ENCODE measurements around the gene DNAAF9. TPM values are rescaled to one million over a fixed set of nuclear protein-coding genes. Genes with fewer than 3 reads are reported as not detected.
"Not testable (repeated sequence)": the region's sequence is repeated elsewhere in the genome, so short reads cannot be mapped to it uniquely, and the experiment has no call there.

DNAAF9 gene
- total RNA-seq (2014; rRNA removed; shearing (Covaris generic)): 2.5 and 3.5 TPM in 2 replicates

DNA sequence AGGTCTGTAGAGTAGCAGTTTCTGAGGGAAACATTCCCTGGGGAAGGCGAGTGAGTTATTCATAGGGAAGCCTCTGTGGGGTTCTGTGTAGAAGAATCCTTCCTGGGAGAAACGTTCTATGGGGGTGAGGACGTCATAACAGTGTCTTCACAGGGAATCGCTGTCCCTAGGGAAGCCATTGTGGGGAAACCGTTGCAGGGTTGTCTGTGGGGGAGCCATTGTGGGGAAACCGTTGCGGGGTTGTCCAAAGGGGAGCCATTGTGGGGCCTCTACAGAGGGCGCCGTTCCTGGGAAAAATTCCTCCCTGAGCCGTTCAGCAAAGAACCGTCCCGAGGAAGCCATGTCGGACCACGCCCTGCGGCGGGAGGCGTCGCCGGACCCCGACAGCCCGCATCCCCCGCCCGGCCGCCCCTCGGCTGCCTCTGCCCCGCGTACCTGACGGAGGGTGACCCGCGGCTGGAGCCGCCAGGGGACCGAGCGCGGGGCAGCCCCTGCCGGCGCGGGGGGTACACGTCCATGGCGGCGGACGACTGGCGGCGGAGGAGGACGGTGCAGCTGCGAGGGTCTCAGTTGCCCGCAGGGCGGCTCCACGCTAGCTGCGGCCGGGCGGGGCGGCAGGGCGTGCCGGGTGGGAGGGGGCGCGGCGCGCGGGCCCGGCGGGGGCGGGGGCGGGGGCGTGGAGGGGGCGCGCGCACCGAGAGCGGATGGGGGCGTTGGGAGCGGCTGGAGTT is at the start of gene DNAAF9:
Gene DNAAF9 (minus strand): TSS at position 630 of the 731 bp plus-strand sequence. CDS start 112 bp downstream, at position 518.
- DNase-seq (ENCODE audit: low read depth): peak; percentile 67

DNA sequence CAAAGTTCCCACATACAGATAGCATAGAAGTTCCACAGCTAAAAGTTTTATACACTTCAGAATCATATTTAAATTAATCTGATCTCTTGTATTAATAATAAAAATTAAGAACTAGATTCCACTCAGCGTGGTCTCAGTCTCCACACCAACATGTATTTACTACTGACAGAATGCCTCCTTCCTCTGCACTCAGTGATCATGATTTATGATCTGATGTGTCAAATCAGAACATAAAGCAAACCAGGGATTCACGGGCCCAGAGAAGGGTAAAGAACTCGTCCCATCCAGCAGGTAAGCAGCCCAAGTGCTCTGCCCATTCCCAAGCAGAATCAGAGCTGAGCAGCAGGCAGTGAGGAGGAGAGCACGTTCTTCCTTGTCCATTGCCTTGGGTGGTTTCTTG is 49.2 kb upstream of the DNAAF9 start:
- no peak for DNase-seq (ENCODE audit: low read depth)

- no peak for DNase-seq (ENCODE audit: low read depth)
Measured at GRCh38 chr20:3454831-3455230, 47.4 kb upstream of the DNAAF9 start.

- DNase-seq (ENCODE audit: low read depth): no peak
Measured at GRCh38 chr20:3452690-3453089, 45.2 kb upstream of the DNAAF9 start.

DNA sequence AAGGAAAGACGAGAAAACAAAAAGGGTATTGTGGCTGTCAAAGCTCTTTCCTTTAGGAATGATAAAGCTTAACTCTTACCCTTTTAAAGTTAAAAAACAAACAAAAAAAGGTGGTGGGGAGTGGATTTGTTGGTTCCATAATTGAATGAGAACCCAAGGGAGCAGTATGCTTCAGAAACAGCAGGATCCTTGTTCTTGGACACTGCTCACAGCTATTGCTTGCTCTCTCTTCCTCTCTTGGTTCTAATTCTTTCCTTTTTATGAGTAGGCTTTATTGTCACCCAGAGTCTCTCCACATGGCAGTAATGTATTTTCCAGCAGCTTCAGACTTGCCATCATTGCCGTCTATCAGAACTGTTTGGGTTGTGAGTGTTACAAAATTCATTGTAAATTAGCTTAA is 44.7 kb upstream of the DNAAF9 start:
- DNase-seq (ENCODE audit: low read depth): no peak

DNA sequence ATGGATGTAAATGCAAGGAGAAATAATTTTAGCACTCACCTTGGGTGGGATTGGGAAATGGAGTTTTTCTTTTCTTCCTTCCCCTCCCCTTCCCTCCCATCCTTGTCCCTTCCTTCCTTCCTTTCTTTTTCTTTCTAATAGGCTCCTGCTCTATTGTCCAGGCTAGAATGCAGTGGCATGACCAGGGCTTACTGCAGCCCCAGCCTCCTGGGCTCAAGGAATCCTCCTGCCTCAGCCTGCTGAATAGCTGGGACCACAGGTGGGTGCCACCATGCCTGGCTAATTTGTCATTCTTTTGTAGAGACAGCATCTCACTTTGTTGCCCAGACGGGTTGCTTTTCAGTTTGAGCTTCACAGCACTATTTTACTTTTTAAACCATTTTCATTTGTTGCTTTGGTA is 41.9 kb upstream of the DNAAF9 start:
- DNase-seq (ENCODE audit: low read depth): no peak

DNA sequence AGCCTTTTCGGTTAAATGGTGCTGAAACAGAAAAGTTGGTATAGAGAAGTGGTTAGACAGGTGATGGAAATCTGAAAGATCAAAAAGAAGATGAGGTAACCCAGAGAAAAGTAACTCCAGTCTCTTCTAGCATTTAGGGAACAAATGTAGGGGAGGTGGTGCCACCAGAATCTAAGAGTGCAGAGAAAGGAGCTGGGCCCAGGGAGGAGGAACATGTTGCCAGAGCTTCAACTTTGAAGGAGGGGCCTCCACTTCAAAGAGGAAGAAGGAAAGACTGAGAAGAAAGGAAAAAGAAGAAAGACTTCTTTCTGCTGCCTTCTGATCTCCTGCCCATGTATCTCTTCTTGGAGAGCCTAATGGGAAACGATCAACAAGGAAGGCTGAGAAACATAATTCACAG is 39.9 kb upstream of the DNAAF9 start:
- DNase-seq (ENCODE audit: low read depth): no peak

DNA sequence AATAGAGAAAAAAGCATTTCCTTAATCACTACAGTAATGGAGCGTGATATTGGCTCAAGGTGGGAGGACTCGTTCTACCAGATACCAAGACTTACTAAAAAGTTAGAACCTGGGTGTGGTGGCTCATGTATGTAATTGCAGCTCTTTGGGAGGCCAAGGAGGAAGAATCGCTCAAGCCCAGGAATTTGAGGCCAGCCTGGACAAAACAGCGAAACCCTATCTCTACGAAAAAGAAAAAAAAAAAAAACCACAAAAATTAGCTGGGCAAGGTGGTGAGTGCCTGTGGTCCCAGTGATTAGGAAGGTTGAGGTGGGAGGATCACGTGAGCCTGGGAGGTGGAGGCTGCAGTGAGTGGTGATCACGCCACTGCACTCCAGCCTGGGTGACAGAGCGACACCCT is 39.3 kb upstream of the DNAAF9 start:
- DNase-seq (ENCODE audit: low read depth): no peak

- no peak for DNase-seq (ENCODE audit: low read depth)
Measured at GRCh38 chr20:3436864-3437574, 29.6 kb upstream of the DNAAF9 start.

DNA sequence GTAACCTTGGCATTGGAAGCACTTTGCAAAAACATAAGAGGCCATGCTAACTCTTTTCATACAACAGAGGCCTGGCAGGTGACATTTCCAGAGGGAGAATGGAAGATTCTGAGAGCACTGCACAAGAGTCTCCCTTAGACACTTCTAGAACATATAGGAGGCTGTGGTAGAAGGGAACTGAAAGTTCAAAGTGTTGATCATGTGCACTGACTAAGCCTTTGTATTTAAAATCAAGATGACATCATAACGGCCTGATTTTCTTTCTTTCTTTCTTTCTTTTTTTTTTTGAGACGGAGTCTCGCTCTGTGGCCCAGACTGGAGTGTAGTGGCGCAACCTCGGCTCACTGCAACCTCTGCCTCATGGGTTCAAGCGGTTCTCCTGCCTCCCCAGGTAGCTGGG is 26.8 kb upstream of the DNAAF9 start:
- no peak for DNase-seq (ENCODE audit: low read depth)

GRCh38 chr20:3433744-3434143 is 26.3 kb upstream of the DNAAF9 start:
- DNase-seq (ENCODE audit: low read depth): no peak

GRCh38 chr20:3432844-3433243 is 25.4 kb upstream of the DNAAF9 start:
- no peak for DNase-seq (ENCODE audit: low read depth)

DNA sequence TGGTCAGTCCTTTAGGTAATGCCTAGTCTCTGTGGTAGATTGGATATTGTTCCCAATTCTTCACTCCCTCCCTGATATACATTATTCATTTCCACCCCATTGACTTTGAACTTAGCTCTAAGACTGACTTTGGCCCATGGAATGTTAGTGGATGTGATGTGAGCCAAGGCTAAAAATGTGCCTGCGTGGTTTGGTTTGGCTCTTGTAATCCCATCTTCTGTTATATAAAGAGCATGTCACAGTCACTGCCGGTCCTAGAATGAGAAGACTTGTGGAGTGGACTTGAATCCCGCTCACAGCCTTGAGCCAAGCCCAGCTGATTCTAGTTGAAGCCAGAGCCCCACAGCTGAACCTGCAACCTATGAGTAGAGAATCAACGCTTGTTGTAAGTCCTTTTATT is 23.6 kb upstream of the DNAAF9 start:
- DNase-seq (ENCODE audit: low read depth): no peak

- DNase-seq (ENCODE audit: low read depth): no peak
Measured at GRCh38 chr20:3430376-3431069, 23.1 kb upstream of the DNAAF9 start.

GRCh38 chr20:3426766-3427165 is 19.3 kb upstream of the DNAAF9 start:
- not testable (repeated sequence) for DNase-seq (ENCODE audit: low read depth)

DNA sequence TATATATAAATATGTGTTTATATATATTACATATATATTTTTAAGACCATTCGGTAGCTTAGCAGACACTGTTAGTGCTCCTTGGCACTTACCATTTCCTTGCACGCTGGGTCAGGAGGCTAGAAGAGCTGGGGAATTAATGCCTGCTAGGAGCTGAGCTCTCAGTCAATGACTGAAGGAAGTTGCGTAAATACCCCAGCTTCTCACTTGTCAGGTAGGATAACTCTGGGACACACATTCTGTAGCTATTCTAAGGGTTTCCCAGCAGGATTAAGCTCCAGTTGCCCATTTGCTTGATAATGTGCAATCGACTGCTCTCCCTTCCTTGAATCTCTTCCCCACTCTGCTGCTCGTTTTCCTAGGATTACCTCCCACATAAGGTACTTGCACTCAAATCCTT is 15.7 kb upstream of the DNAAF9 start:
- no peak for DNase-seq (ENCODE audit: low read depth)

GRCh38 chr20:3421985-3422384 is 14.5 kb upstream of the DNAAF9 start:
- DNase-seq (ENCODE audit: low read depth): no peak

- DNase-seq (ENCODE audit: low read depth): peak; percentile 32
Measured at GRCh38 chr20:3420211-3420707, 12.8 kb upstream of the DNAAF9 start.

GRCh38 chr20:3418161-3418560 is 10.7 kb upstream of the DNAAF9 start:
- not testable (repeated sequence) for DNase-seq (ENCODE audit: low read depth)

- no peak for DNase-seq (ENCODE audit: low read depth)
Measured at GRCh38 chr20:3414122-3414521, 6.7 kb upstream of the DNAAF9 start.

GRCh38 chr20:3413393-3413889 is 6.0 kb upstream of the DNAAF9 start:
- no peak for DNase-seq (ENCODE audit: low read depth)

Measured in Daoy (cell line).